Hepatocyte (in vitro differentiated cells): ENCODE measurements around the gene MAFF.

ENCODE experiments used
- EZH2 ChIP-seq: fragments of 200-600 bp; sonication (generic); IDR thresholded peaks from 2 replicates; pipeline ENCODE4 v1.6.1; 2016; ENCODE audit warnings: antibody characterized with exemption, mild to moderate bottlenecking, borderline replicate concordance
- TF ChIP-seq, protein P1 (sequence below): fragments of 200-600 bp; sonication (generic); IDR thresholded peaks from 2 replicates; pipeline ENCODE4 v1.5.1; 2016; ENCODE audit warnings: antibody characterized with exemption, mild to moderate bottlenecking; ENCODE audit not compliant: poor library complexity

- TF ChIP-seq, protein P1, sequence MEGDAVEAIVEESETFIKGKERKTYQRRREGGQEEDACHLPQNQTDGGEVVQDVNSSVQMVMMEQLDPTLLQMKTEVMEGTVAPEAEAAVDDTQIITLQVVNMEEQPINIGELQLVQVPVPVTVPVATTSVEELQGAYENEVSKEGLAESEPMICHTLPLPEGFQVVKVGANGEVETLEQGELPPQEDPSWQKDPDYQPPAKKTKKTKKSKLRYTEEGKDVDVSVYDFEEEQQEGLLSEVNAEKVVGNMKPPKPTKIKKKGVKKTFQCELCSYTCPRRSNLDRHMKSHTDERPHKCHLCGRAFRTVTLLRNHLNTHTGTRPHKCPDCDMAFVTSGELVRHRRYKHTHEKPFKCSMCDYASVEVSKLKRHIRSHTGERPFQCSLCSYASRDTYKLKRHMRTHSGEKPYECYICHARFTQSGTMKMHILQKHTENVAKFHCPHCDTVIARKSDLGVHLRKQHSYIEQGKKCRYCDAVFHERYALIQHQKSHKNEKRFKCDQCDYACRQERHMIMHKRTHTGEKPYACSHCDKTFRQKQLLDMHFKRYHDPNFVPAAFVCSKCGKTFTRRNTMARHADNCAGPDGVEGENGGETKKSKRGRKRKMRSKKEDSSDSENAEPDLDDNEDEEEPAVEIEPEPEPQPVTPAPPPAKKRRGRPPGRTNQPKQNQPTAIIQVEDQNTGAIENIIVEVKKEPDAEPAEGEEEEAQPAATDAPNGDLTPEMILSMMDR: peak; percentile 37
- no peak for TF ChIP-seq EZH2
Measured at GRCh38 chr22:38239101-38239761, 37.4 kb downstream of the MAFF start.
